PC-3 (cell line): ENCODE data around the gene MON2.

Source experiments
- CTCF ChIP-seq: fragments of 300-600 bp; sonication (generic); conservative IDR thresholded peaks from 2 replicates; pipeline ENCODE4 v1.5.1; 2017; ENCODE audit warnings: antibody characterized with exemption, low read depth, mild to moderate bottlenecking, low read length
- EZH2 ChIP-seq: fragments of 300-600 bp; sonication (generic); IDR thresholded peaks from one replicate; pipeline ENCODE4 v1.6.1; 2017; ENCODE audit warnings: antibody characterized with exemption, mild to moderate bottlenecking, low read length; ENCODE audit not compliant: unreplicated experiment
- EZH2phosphoT487 ChIP-seq: fragments of 300-600 bp; sonication (generic); IDR thresholded peaks from 2 replicates; pipeline ENCODE4 v1.6.1; 2018; ENCODE audit warnings: mild to moderate bottlenecking, antibody characterized with exemption, low read length, borderline replicate concordance

- TF ChIP-seq EZH2 (no peak), CTCF (no peak), EZH2phosphoT487 (no peak)
These were observed 138.2 kb downstream of the MON2 start for GRCh38 chr12:62604871-62605270.
